ENCODE data around the gene PPIE. TPM values are rescaled to one million over a fixed set of nuclear protein-coding genes. Genes with fewer than 3 reads are reported as not detected.

Gene PPIE
- polyA plus RNA-seq, 1 donor (not counting 4 experiments of a cell fraction or from before 2014, with no cell fraction given) = 60.6 TPM

GRCh38 chr1:39711104-39711965 is 27.3 kb upstream of the PPIE start:
- Histone ChIP-seq H3K27me3 (ENCODE audit: control insufficient read depth, extremely low read depth, insufficient read depth, low read length) (peaks cover 3% of the 10 kb centered on the region), H3K9me3 (ENCODE audit: control insufficient read depth, low read depth, low read length) (no peaks in the 10 kb centered on the region), H3K36me3 (ENCODE audit: control insufficient read depth in 2 of 2, extremely low read depth in 1 of 2, insufficient read depth in 2 of 2, low read length in 2 of 2) (no peaks in the 10 kb centered on the region), H3K27ac (ENCODE audit: control insufficient read depth, insufficient read depth, low read length) (no peak overlapping the region), H3K79me2 (ENCODE audit: control insufficient read depth, insufficient read depth, low read length) (no peaks in the 10 kb centered on the region), H3K4me1 (ENCODE audit: control insufficient read depth, extremely low read depth, insufficient read depth, low read length) (no peaks in the 10 kb centered on the region), H3K9me1 (ENCODE audit: control insufficient read depth, extremely low read depth, insufficient read depth, low read length) (no peaks in the 10 kb centered on the region), H3K9ac (ENCODE audit: control insufficient read depth, extremely low read depth, insufficient read depth, low read length) (no peak overlapping the region), H4K20me1 (ENCODE audit: control insufficient read depth, extremely low read depth, insufficient read depth, low read length) (no peaks in the 10 kb centered on the region), H2AFZ (ENCODE audit: control insufficient read depth, low read length) (no peak overlapping the region), H3K4me3 (ENCODE audit: control insufficient read depth in 2 of 3, extremely low read depth in 1 of 3, insufficient read depth in 2 of 3, low read depth in 1 of 3, low read length in 3 of 3) (no peak overlapping the region), H3K4me2 (ENCODE audit: control insufficient read depth, extremely low read depth, insufficient read depth, low read depth, low read length) (no peak overlapping the region)
- no peak for FAIRE-seq
- dilution Hi-C loops (cut with MboI; ENCODE audit: extremely low pct_ligation_motif_present, low sequenced_read_pairs) = no loop called here
- no peak for TF ChIP-seq CTCF (optimal IDR thresholded peaks at IDR 0.05 in 1 of 3, IDR thresholded peaks at IDR 0.05 in 1 of 3, conservative IDR thresholded peaks at IDR 0.05 in 1 of 3; ENCODE audit: extremely low read depth in 1 of 3, insufficient read depth in 2 of 3, low read length in 3 of 3)
- TF ChIP-seq EZH2 (IDR thresholded peaks at IDR 0.05; ENCODE audit: low read length) = no peak
- no peak for DNase-seq (ENCODE audit: low read depth, low spot score)

GRCh38 chr1:39711966-39712340 is 26.7 kb upstream of the PPIE start:
- Histone ChIP-seq H2AFZ (ENCODE audit: control insufficient read depth, low read length) (no peak overlapping the region), H3K27ac (ENCODE audit: control insufficient read depth, insufficient read depth, low read length) (no peak overlapping the region), H3K4me1 (ENCODE audit: control insufficient read depth, extremely low read depth, insufficient read depth, low read length) (no peaks in the 10 kb centered on the region), H3K4me2 (ENCODE audit: control insufficient read depth, extremely low read depth, insufficient read depth, low read depth, low read length) (no peak overlapping the region), H3K9ac (ENCODE audit: control insufficient read depth, extremely low read depth, insufficient read depth, low read length) (no peak overlapping the region), H3K4me3 (ENCODE audit: control insufficient read depth in 2 of 3, extremely low read depth in 1 of 3, insufficient read depth in 2 of 3, low read depth in 1 of 3, low read length in 3 of 3) (no peak overlapping the region), H4K20me1 (ENCODE audit: control insufficient read depth, extremely low read depth, insufficient read depth, low read length) (no peaks in the 10 kb centered on the region), H3K9me3 (ENCODE audit: control insufficient read depth, low read depth, low read length) (no peaks in the 10 kb centered on the region), H3K79me2 (ENCODE audit: control insufficient read depth, insufficient read depth, low read length) (no peaks in the 10 kb centered on the region), H3K27me3 (ENCODE audit: control insufficient read depth, extremely low read depth, insufficient read depth, low read length) (peaks cover 3% of the 10 kb centered on the region), H3K9me1 (ENCODE audit: control insufficient read depth, extremely low read depth, insufficient read depth, low read length) (no peaks in the 10 kb centered on the region), H3K36me3 (ENCODE audit: control insufficient read depth in 2 of 2, extremely low read depth in 1 of 2, insufficient read depth in 2 of 2, low read length in 2 of 2) (no peaks in the 10 kb centered on the region)
- DNase-seq (ENCODE audit: low read depth, low spot score) = no peak
- dilution Hi-C loops (cut with MboI; ENCODE audit: extremely low pct_ligation_motif_present, low sequenced_read_pairs) = no loop called here
- no peak for FAIRE-seq
- TF ChIP-seq EZH2 (IDR thresholded peaks at IDR 0.05; ENCODE audit: low read length) (no peak), CTCF (optimal IDR thresholded peaks at IDR 0.05 in 1 of 3, IDR thresholded peaks at IDR 0.05 in 1 of 3, conservative IDR thresholded peaks at IDR 0.05 in 1 of 3; ENCODE audit: extremely low read depth in 1 of 3, insufficient read depth in 2 of 3, low read length in 3 of 3) (no peak)
